RWPE1 (cell line): Measurements from ENCODE around the gene F5.

Source experiments
- CTCF ChIA-PET: fragments of 350-600 bp; sonication (Branson Sonifier 250); formaldehyde crosslinking; extraction: SDS; loops from one replicate; lab custom pipeline; 2021; lab: Yijun Ruan, JAX
- POLR2A ChIA-PET: fragments of 400-600 bp; formaldehyde crosslinking; extraction: SDS; loops from one replicate; lab custom pipeline; 2020; ENCODE audit warnings: antibody characterized with exemption; ENCODE audit not compliant: low non-redundant PET; lab: Yijun Ruan, JAX
- DNase-seq: peaks from one replicate; pipeline ENCODE4 v3.0.0; 2012; ENCODE audit warnings: low spot score
- H3K27ac ChIP-seq: fragments of 450-650 bp; 2 replicates; pipeline ENCODE4 v1.5.1; 2017
- CTCF ChIP-seq: fragments of 450-650 bp; conservative IDR thresholded peaks from 2 replicates; pipeline ENCODE4 v1.5.1; 2017; ENCODE audit warnings: low read depth, mild to moderate bottlenecking

The F5 gene

GRCh38 chr1:169571450-169571849, 14.8 kb downstream of the F5 start:
- no peak for DNase-seq
- TF ChIP-seq CTCF: no peak
- ChIA-PET POLR2A (no interaction called here), CTCF (no interaction called here)
- no peak overlapping the region for H3K27ac ChIP-seq

GRCh38 chr1:169570172-169570574, 16.1 kb downstream of the F5 start:
- POLR2A ChIA-PET: no interaction called here
- no peak for DNase-seq
- CTCF ChIA-PET: no interaction called here
- no peak for TF ChIP-seq CTCF
- no peak overlapping the region for H3K27ac ChIP-seq

GRCh38 chr1:169568497-169568896, 17.8 kb downstream of the F5 start:
- no peak for DNase-seq
- no peak overlapping the region for H3K27ac ChIP-seq
- CTCF ChIA-PET: interaction anchor here (0.6 kb wide), 1 partner anchor 241 kb away, joined by 3 read pairs; no protein-coding TSS in a partner anchor
- POLR2A ChIA-PET: no interaction called here
- TF ChIP-seq CTCF: no peak

GRCh38 chr1:169565335-169566271, 20.7 kb downstream of the F5 start:
- CTCF ChIA-PET: interaction anchor here (0.7 to 0.9 kb wide), 2 partner anchors 14 to 496 kb away, joined by 3 read pairs; no protein-coding TSS in a partner anchor
- TF ChIP-seq CTCF: no peak
- no peak overlapping the region for H3K27ac ChIP-seq
- POLR2A ChIA-PET: no interaction called here
- DNase-seq: no peak

GRCh38 chr1:169563650-169564049, 22.6 kb downstream of the F5 start:
- CTCF ChIA-PET: interaction anchor here (0.6 kb wide), 1 partner anchor 10 kb away, joined by 3 read pairs; no protein-coding TSS in a partner anchor

More at GRCh38 chr1:169563650-169564049, 22.6 kb downstream of the F5 start:
- DNase-seq: no peak
- POLR2A ChIA-PET: no interaction called here
- no peak for TF ChIP-seq CTCF
- no peak overlapping the region for H3K27ac ChIP-seq
